NCI-H748 (cell line): ENCODE measurements around the gene KRT13.
A peak's percentile ranks its signal among the peaks of the same experiment; 100 is the strongest.
"Not testable (repeated sequence)": the region's sequence is repeated elsewhere in the genome, so short reads cannot be mapped to it uniquely, and the experiment has no call there.

Source experiments
- DNase-seq: peaks from one replicate; lab custom pipeline; 2025; ENCODE audit not compliant: unreplicated experiment; lab: John Stamatoyannopoulos, UW

The KRT13 gene

DNA sequence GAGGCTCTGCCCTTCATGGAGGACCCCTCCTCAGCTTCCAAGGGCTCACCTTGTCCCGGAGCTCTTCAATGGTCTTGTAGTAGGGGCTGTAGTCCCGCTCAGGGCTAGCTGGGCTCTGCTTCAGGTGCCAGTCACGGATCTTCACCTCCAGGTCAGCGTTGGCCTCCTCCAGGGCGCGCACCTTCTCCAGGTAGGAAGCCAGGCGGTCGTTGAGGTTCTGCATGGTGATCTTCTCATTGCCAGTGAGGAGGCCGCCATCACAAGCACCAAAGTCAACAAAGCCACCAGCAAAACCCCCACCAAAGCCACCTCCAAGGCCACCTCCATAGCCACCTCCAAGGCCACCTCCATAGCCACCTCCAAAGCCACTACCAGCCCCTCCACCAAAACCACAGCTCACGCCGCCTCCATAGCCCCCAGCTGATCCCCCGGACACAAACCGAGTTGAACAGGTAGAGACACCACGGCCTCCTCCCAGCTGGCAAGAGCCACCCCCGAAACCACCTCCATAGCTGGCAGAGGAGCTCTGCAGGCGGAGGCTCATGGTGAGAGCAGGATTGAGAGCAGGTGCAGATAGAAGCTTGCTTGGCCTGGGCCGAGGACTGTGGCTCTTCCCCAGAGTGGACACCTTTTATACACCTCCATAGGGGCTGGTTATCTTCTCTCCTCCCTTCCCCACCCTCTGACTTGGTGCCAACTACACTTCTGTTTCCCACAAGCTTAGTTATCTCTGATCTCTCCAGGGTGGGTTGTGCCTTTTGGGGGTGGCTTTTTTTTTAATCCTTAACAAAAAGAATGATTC lies at the start of gene KRT13:
Gene KRT13 (minus strand): TSS at position 606 of the 802 bp plus-strand sequence. CDS start 62 bp downstream, at position 544.
- no peak for DNase-seq

DNA sequence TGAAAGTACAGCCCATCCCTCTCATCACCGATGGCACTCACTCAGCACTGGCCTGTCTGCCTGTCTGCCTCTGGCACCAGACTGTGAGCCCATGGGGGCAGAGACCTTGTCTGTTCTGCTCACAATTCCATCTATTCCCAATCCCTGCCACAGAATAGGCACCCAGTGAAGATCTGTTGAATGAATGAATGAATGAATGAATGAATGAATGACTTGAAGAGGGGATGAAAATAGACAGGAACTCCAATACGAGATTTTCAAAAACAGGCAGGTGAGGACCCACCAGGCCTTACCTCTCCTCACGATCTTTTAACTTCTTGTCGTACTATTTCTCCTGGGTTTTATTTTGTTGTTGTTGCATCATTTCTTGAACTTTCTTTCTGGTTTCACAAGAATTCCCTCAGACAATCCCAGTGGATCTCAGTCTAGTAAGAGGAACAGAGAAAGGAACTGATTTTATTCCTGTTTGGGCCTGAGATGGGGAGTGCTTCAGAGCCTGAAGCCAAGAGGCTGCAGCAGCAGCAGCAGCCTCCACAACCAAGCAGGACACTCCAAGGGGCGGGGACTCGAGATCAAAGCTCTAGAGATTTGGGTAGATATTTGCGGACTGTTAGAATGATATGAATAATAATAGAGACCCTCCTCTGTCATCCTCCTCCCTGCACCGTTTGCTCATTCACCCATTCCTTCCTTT lies 48.7 kb upstream of the KRT13 start:
- DNase-seq: no peak

DNA sequence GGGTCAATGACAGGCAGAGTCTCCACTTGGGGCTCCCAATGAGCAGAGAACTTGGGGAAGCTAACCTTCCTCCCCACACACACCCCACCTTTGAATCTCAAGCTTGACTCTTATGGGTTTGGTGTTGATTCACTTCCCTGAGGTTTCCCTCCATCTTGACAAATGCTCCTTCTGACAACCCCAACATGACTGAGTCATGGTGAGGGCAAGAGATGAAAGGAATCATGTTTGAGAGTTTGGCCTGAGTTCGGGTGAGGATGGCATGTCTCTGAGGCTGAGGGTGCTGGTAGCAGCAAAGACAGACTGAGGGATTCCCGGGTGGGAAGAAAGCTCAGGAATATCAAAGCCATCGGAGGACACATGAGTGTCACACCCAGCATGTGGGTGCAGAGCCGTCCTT lies 47.8 kb upstream of the KRT13 start:
- no peak for DNase-seq

DNA sequence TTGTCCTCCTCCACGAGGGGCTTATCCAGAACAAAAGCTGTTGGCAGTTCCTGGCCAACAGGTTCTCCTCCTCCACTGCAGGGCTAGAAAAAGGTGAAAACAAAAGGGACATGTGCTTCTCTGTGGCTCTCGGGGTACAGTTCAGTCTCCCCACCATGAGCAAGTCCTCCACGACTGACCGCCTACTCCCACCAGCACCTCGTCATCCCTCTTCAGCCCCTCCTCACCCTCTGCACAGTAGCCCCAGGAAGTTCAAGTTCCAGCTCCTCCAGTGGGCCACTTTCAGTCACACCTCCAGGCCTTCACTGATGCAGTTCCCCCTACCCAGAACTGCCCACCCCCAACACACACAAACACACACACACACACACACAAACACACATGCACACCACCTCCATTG lies 47.0 kb upstream of the KRT13 start:
- no peak for DNase-seq

DNA sequence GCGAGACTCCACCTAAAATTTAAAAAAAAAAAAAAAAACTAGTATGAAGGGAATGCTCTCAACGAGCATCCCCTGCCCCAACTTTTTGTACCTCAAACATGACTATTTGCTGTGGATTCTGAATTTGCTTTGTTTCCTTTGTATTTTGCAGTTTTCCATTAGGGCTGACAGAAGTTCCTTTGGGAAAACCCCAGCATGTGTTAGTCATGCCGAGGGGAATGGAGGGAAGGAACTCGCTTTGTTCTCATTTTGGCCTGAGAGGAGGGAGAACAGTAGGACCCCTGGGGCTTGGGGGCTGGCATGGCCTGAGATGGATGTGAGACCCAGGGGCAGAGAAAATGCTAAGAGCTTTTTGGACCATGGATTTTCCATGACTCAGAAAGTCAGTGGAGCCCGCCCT lies 46.0 kb upstream of the KRT13 start:
- DNase-seq: no peak

DNA sequence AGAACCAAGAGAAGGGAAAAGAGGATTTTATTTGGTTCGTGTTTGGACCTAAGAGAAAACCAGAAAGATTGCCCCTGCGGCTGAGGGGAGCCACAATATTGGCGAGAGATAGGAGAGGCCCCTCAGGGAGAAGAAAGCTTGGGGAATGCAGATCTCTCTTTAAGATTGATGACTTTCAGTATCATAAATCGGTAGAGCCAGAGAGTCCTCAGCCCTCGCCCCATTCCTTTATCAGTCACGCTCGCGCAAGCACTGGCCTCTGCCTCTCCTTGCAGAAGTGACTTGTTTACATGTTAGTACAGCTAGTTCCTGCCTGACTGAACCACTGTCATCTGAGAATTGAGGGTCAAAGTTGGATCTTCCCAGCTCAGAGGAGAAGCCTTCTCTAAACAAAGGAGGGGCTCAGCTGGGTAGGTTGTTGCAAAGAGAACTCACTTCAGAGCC lies 44.2 kb upstream of the KRT13 start:
- no peak for DNase-seq

DNA sequence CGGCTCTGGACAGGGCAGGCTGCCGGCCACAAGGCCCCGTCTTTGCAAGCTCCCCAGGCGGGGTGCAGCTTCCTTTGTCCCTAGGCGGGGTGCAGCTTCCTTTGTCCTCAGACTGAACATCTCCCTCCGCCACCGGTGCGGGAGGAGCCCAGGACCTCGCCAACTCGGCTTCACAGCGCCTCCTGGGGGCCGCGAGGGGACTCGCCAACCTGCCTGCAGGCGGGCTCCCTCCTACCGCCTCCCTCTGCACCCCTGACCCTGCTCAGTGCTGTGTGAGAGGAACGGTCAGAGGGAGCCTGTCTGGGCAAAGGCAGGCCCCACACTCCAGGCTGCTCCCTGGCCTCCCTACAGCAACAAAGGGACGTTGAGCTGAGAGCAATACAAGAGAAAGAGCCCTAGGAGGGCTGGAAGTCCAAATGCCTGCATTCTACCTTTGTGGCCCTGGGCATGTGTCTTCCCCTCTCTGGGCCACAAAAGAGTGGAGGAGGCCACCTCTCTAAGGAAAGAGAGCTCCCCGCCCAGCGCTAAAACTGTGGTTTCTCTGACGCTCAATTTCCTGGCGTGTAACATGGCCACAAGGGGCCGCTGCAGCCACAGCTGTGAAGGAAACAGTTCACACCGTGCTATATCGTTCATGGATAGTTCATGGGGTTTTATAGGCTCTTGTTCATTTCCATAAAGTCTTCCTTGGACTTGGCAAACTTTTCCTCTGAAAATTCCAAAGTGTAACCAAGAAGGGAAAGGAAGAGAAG lies 43.6 kb upstream of the KRT13 start:
- DNase-seq: peak; percentile 64

DNA sequence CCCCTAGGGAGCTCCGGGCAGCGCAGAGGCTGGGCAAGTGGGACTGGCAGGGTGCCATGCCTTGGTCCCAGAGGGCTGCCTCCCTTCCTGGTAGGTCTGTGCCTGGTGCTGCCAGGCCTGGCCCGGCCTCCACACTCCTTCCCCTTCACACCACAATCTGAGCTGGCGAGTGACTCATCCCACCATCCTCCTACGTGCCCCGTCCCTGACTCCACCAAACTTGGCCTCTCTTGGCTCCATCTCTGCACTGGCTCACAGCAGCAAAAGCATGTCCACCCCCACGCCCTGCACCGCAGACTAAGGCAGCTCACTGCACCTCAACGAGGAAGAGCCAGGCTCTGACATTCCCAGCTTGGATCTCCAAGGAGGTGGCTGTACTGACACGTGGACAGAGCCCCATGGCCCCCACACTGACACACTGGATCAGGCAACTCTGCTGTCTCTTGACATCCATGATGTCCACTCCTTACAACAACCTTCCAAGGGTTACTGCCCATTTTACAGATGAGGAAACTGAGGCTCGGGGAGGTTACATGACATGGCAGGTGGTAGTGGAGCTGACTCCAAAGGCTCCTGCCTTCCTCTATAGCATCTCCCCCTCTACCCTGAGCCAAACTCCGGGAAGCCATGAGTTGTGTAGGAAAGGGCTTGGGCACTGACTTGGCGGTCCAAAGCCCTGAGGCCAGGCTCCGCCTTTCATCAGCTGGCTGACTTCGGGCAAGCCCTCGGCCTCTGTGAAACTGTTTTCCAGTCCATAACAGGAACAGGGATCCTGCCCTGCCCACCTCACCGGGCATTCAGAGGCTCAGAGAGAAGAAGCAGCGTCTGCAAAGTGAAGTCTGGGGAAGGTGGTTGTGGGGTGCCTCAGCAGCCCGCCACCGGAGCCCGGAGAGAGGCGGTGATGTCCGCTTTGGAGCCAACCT lies 42.8 kb upstream of the KRT13 start:
- DNase-seq: no peak

DNA sequence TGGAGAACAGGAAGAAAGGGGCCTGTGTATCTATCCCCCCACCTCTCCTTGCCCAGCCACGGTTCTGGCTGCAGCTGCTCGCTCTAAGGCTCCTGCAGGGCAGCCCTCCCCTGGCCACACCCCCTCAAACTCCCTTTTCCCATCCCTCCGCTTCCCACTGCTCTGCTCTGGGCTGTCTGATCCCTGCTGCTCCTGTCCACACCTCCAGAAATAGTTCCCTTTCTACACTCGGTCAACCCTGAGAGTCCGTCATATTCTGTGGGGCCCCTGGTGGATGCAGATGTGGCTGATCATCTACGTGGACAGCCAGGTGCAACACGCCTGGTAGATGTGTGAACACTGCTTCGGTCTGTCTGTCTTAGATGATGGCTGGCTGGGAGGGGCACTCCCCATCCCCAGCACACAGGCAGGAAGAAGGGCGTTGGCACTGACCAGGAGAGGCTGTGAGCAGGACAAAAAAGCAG lies 42.0 kb upstream of the KRT13 start:
- DNase-seq: no peak

DNA sequence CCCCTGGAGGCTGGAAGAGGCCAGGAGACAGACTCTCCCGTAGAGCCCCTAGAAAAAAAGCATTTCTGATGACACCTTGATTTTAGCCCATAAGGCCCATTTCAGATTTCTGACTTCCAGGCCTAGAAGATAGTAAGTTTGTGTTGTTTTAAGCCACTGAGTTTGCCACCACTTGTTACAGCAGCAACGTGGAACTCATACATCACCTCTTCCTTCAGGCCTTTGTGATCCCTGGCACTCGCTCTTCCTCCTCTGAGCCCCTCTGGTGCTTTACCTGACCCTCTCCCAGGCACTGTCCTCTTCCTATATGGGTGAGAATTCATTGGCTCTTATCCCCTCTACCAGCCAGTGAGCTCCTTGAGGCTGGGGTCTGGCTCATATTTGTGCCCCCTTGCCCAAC lies 41.4 kb upstream of the KRT13 start:
- DNase-seq: no peak

DNA sequence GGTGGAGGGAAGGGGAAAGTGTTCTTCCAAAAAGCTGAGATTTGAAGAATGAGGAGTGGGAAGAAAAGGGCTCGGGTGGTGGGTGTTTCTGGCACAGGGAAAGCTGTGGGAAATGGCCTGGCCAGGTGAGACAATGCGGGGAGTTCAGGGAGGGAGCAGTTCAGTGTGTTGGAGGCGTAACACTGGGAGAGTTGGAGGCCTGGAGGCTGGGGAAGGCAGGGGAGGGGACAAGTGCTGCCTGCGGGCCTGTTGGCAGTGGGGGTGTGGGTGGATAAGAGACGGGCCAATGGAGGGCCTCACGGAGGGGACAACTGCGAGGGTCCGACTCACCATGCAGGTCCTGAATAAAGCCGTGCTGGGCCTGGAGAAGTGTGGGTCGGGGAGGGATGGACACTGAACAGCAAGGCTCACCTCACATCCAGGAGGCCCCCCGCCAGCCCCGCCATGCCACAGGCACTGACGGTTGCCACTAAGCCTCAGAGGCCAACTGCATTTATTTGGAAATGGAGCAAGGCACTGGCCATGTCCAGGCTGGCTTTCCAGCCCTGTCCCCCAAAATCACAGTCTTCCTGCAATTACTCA lies 40.5 kb upstream of the KRT13 start:
- DNase-seq: no peak

DNA sequence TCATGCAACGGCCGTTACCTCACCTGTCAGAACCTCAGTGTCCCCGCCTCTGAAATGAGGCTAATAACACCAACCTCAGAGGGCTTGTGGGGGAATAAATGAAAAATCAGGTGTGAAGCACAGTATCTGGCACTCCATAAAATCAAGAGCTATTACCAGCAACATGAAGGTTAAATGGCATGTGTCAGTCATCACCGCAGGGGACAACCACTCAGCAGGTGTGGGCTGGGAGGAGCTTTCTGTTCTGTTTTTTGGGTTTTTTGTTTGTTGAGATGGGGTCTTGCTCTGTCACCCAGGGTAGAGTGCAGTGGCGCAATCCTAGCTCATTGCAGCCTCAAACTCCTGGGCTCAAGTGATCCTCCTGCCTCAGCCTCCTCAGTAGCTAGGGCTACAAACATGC lies 39.5 kb upstream of the KRT13 start:
- no peak for DNase-seq

DNA sequence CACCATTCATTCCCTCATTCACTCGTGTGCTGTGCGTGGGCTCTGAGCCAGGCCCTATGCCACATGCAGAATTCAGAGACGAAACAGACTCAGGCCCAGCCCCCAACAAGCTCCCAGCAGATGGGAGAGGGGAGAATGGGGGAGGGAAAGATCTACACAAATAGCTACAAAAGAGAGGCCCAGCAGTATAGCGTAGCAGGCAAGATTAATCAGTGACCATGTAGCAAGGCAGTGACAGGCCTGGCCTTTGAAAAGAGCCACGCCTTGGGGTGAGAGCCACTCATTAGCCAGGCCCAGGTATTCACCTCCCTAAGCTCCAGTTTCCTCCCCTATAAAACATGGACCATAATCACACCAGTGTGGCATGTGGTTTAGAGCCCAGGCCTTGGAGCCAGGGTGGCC lies 39.1 kb upstream of the KRT13 start:
- DNase-seq: peak; percentile 45

DNA sequence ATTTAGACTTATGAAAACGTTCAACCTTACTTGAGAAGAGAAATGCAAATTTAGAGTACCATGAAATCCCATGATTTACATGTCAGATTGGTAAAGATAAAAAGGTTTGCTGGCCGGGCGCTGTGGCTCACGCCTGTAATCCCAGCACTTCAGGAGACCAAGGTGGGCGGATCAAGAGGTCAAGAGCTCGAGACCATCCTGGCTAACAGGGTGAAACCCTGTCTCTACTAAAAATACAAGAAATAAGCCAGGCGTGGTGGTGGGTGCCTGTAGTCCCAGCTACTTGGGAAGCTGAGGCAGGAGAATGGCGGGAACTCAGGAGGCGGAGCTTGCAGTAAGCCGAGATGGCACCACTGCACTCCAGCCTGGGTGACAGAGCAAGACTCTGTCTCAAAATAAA lies 37.4 kb upstream of the KRT13 start:
- DNase-seq: not testable (repeated sequence)

DNA sequence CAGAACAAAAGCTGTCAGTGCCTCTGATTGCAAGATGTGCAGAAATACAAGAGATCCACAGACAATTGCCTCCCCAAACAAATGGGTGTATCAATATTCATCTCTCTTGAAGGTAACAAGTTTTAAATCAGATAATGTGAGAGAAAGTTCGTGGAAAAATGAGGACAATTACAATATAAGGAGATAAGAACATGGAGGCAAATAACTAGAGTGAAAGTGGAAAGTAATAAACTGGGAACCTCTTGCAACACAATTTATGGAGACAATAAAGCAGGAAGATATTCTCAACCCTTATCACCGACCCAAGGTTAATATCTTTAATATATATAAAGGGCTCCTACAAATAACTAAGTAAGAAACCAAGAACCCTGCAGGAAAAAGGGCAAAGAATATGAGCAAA lies 36.9 kb upstream of the KRT13 start:
- no peak for DNase-seq

DNA sequence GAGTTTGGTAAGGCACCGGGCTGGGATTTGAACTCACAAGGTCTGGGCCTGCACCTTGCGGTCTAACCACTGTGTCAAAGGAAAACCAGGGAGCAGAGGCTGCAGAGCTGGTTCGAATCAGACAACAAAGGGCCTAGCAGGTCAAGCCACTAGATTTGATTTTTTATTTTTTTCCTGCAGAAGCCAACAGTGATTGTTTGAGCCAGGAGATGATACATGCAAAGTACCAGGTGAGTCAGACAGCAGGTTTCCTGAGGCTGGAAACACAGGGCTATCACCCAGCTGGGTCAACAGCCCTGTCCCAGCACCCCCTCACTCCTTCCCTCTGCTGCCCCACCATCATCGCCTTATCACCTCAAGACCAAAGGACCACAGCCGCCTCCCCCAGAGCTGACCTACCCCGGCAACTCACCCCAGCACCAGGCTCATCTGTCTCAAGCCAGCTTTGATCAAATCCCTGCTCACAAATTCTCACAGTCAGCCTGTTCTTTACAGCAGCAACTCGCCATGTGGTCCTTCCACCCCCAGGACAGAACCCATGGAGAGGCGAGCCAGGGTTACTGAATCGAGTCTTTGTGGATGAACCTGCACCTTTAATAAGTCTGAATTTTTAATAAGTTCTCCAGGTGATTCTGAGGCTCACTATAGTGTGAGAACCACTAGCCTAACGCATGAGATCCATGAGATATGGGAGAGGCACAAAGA lies 35.7 kb upstream of the KRT13 start:
- DNase-seq: no peak

DNA sequence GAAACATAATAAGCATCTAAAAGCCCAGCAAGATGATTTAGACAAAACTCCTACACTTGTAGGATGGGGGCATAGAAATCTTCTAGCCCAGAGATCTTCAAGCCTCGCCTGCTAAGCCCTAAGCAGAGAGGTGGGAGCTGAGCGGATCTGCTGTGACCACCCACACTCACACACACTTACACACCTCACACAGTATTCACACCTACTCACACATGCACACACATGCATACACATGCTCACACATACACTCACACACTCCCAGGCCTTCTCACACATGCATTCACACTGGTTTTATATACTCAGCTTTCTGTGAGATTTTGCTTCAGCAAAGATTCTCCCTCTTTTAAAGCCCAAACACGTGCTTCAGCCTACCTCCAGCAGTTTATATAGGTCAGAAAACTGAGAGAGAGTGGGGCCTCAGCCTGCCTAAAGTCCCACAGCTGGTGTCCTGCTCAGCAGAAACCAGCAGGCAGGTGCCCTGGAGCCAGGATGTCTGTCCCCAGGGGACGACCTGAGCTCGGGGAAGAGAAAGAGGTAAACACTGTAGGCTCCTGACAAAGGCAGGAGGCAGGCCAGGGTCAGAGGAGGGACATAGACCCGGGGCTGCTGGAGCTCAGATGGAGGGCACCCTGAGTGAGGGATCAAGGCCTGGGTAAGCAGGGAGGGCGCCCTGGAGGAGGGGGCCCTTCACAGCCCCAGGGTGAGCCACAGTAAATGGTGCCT lies 34.7 kb upstream of the KRT13 start:
- DNase-seq: peak; percentile 57

DNA sequence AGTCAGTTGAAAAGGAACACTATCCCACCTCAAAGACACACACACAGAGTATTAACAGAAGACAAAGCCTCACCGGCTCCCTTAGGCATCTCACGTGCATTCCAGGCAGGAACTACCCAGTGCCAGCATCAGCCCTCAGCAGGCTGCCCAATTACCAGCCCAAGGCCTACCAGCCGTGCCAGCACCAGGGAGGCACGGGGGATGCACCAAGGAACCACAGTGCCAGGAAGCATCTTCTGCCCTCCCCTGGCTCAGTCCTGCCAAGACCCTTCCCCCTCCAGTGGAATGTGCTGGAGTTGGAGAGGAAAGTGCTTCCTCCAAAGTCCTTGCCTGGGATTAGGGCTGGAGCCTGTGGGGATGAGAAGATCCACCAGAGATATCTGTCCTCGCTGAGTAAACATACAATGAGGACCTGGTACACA lies 33.7 kb upstream of the KRT13 start:
- DNase-seq: no peak

DNA sequence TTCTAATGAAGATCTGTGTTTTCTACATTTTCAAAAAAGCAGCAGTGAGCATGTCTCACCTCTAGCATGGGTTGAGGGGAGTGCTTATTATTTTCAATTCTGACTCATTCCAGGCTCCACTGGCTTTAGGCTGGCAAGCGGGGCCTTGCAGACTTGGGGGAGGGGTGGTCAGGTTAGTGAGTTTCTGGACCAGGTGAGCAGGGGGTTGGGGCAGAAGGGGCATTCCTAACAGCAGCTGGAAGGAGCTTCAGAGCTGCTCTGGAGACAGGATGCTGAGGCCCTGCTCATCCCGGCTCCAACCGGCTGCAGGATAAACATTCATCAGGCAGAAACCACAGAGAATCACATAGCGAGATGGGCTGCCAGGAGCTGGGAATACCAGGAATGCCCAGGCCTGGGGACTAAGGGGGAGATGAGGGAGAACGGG lies 33.2 kb upstream of the KRT13 start:
- no peak for DNase-seq
